ENCODE data around the gene TYMP. TPM values are rescaled to one million over a fixed set of nuclear protein-coding genes. Genes with fewer than 3 reads are reported as not detected.

TYMP gene
- total and polyA plus RNA-seq, 2 donors (not counting 3 experiments of a cell fraction or from before 2014, with no cell fraction given) = 2.0 to 2.4 TPM

DNA sequence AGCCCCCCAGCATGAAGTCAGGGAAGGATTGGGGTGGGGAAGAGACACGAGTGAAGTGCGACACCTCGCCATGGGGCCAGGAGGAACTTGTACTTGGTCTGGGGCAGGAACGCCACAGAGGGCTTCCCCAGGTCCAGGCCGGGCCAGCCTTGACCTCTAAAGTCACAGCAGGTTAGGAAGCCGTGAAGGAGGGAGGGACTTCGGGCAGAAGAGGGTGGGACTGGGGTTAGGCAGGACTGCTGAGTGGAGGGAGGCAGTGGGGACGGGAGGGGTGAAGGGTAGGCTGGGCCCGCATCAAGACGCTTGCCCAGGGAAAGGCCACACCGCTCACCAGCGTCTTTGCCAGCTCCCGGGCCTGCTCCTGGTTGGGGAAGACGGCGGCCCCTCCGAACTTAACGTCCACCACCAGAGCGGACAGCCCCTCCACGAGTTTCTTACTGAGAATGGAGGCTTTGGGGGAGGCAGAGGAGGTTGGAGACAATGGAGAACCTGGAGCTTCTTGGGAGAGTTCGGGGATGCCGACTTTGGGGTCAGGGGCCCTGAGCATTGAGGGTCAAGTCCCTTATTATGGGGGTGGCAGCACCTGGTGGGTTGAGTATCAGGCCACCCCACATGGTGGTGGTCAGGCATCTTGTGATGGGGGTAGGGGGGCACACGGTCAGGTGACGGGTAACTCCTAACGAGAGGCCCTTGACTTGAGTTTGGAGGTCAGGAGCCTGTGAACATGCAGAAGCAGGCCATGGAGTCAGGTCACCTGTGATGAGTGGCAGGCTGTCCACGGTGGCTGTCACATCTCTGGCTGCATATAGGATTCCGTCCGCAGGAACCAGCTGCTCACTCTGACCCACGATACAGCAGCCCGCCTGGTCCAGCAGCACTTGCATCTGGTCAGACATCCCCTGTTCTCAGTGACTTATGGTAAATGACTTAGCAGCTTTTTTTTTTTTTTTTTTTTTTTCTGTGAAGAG, 2.7 kb downstream of the TYMP start:
- peaks cover 10% of the 10 kb centered on the region for H3K79me2 ChIP-seq (ENCODE audit: control insufficient read depth, insufficient read depth, low read length)
- no peaks in the 10 kb centered on the region for H4K20me1 ChIP-seq (replicated peaks; ENCODE audit: control insufficient read depth, extremely low read depth, insufficient read depth, low read length)
- POLR2A ChIA-PET = no interaction called here
- BruUV-seq (replicated peaks) = TSS peak; percentile 2
- peaks cover 3 to 13% of the 10 kb centered on the region in 2 experiments for H3K27me3 ChIP-seq (ENCODE audit: control insufficient read depth in 2 of 2, insufficient read depth in 2 of 2, low read length in 2 of 2)
- dilution Hi-C loops (cut with MboI; ENCODE audit: extremely low pct_ligation_motif_present, low sequenced_read_pairs) = no loop called here
- H3K9me1 ChIP-seq (replicated peaks; ENCODE audit: control insufficient read depth, extremely low read depth, insufficient read depth, low read length) = no peaks in the 10 kb centered on the region
- peak overlapping the region; percentile 75 for H2AFZ ChIP-seq (ENCODE audit: low read depth, low read length)
- H3K36me3 ChIP-seq (ENCODE audit: control insufficient read depth in 2 of 2, extremely low read depth in 1 of 2, insufficient read depth in 2 of 2, low read length in 2 of 2) = peaks cover 0 to 16% of the 10 kb centered on the region in 2 experiments
- CTCF ChIA-PET = interaction anchor here (0.5 to 2.7 kb wide), 6 partner anchors 12 to 248 kb away, joined by 3 to 21 read pairs (median 3); partner anchors contain the start of genes LMF2 and NCAPH2
- peak overlapping the region; percentile 45 for H3K4me2 ChIP-seq (ENCODE audit: insufficient read depth, low read length)
- TF ChIP-seq MYC (IDR thresholded peaks at IDR 0.05; ENCODE audit: low read depth, low read length) (no peak), POLR2AphosphoS5 (IDR thresholded peaks at IDR 0.05; ENCODE audit: insufficient read depth, low read depth, low read length) (no peak), EZH2 (IDR thresholded peaks at IDR 0.05; ENCODE audit: borderline replicate concordance, low read depth, low read length, severe bottlenecking) (no peak), GATA2 (IDR thresholded peaks at IDR 0.05; ENCODE audit: insufficient read depth, insufficient read length, low read depth, low read length) (no peak), POLR2A (IDR thresholded peaks at IDR 0.05; ENCODE audit: low read depth, low read length) (no peak), JUN (IDR thresholded peaks at IDR 0.05; ENCODE audit: borderline replicate concordance, insufficient read depth, insufficient read length, low read depth) (no peak)
- TF ChIP-seq, protein P1, sequence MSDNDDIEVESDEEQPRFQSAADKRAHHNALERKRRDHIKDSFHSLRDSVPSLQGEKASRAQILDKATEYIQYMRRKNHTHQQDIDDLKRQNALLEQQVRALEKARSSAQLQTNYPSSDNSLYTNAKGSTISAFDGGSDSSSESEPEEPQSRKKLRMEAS (IDR thresholded peaks at IDR 0.05; ENCODE audit: insufficient read depth, insufficient read length) = no peak
- TF ChIP-seq, protein P2, sequence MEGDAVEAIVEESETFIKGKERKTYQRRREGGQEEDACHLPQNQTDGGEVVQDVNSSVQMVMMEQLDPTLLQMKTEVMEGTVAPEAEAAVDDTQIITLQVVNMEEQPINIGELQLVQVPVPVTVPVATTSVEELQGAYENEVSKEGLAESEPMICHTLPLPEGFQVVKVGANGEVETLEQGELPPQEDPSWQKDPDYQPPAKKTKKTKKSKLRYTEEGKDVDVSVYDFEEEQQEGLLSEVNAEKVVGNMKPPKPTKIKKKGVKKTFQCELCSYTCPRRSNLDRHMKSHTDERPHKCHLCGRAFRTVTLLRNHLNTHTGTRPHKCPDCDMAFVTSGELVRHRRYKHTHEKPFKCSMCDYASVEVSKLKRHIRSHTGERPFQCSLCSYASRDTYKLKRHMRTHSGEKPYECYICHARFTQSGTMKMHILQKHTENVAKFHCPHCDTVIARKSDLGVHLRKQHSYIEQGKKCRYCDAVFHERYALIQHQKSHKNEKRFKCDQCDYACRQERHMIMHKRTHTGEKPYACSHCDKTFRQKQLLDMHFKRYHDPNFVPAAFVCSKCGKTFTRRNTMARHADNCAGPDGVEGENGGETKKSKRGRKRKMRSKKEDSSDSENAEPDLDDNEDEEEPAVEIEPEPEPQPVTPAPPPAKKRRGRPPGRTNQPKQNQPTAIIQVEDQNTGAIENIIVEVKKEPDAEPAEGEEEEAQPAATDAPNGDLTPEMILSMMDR (IDR thresholded peaks at IDR 0.05; ENCODE audit: extremely low read depth in 1 of 2, insufficient read depth in 1 of 2, low read depth in 1 of 2, low read length in 2 of 2) = no peak
- H3K9me3 ChIP-seq (replicated peaks; ENCODE audit: control insufficient read depth, insufficient read depth, low read length) = no peaks in the 10 kb centered on the region
- H3K4me3 ChIP-seq (replicated peaks in 1 of 3; ENCODE audit: insufficient read depth in 1 of 3, low read depth in 1 of 3, low read length in 3 of 3) = peak overlapping the region in 1 of 3 experiments; percentile 66
- no peak for DNase-seq (ENCODE audit: low read depth, low spot score)
- H3K4me1 ChIP-seq (ENCODE audit: control insufficient read depth, extremely low read depth, insufficient read depth, low read length) = peaks cover 28% of the 10 kb centered on the region
- no peak for FAIRE-seq
- H3K27ac ChIP-seq (ENCODE audit: insufficient read depth, low read depth, low read length) = no peak overlapping the region
- no peak overlapping the region for H3K9ac ChIP-seq (replicated peaks; ENCODE audit: extremely low read depth, insufficient read depth, low read length)
- intact Hi-C loops (cut with micrococcal nuclease) = no loop called here

Measured in endothelial cell of umbilical vein (primary cell).